ENCODE measurements around the gene SDR9C7.
"Not testable (repeated sequence)": the region's sequence is repeated elsewhere in the genome, so short reads cannot be mapped to it uniquely, and the experiment has no call there.

SDR9C7 gene

GRCh38 chr12:56978397-56979138 is 44.4 kb upstream of the SDR9C7 start:
- TF ChIP-seq MAX (IDR thresholded peaks at IDR 0.05; ENCODE audit: low read depth, low read length) = no peak
- no peak for TF ChIP-seq POLR2A (IDR thresholded peaks at IDR 0.05; ENCODE audit: extremely low read depth, insufficient read length)
- no peak for TF ChIP-seq CTCF (IDR thresholded peaks at IDR 0.05; ENCODE audit: low read depth, low read length)
- TF ChIP-seq MYC (IDR thresholded peaks at IDR 0.05; ENCODE audit: low read depth, low read length) = no peak
- no peak for DNase-seq (ENCODE audit: low read depth)
- no peak overlapping the region for H3K4me3 ChIP-seq (ENCODE audit: low read depth, low read length)

GRCh38 chr12:56977361-56977760 is 43.2 kb upstream of the SDR9C7 start:
- H3K4me3 ChIP-seq (ENCODE audit: low read depth, low read length); DNase-seq (ENCODE audit: low read depth): not testable (repeated sequence)

GRCh38 chr12:56974224-56974623 is 40.0 kb upstream of the SDR9C7 start:
- H3K4me3 ChIP-seq (ENCODE audit: low read depth, low read length); DNase-seq (ENCODE audit: low read depth): not testable (repeated sequence)

GRCh38 chr12:56968910-56969309 is 34.7 kb upstream of the SDR9C7 start:
- not testable (repeated sequence) for DNase-seq (ENCODE audit: low read depth); H3K4me3 ChIP-seq (ENCODE audit: low read depth, low read length)

- H3K4me3 ChIP-seq (ENCODE audit: low read depth, low read length); DNase-seq (ENCODE audit: low read depth): not testable (repeated sequence)
These were observed 31.9 kb upstream of the SDR9C7 start for GRCh38 chr12:56965997-56966642.

- not testable (repeated sequence) for H3K4me3 ChIP-seq (ENCODE audit: low read depth, low read length); DNase-seq (ENCODE audit: low read depth)
These were observed 30.9 kb upstream of the SDR9C7 start for GRCh38 chr12:56965124-56965523.

- not testable (repeated sequence) for H3K4me3 ChIP-seq (ENCODE audit: low read depth, low read length); DNase-seq (ENCODE audit: low read depth)
These were observed 29.3 kb upstream of the SDR9C7 start for GRCh38 chr12:56963557-56963956.

GRCh38 chr12:56962247-56962646 is 28.0 kb upstream of the SDR9C7 start:
- not testable (repeated sequence) for DNase-seq (ENCODE audit: low read depth); H3K4me3 ChIP-seq (ENCODE audit: low read depth, low read length)

GRCh38 chr12:56958422-56958821 is 24.2 kb upstream of the SDR9C7 start:
- no peak overlapping the region for H3K4me3 ChIP-seq (ENCODE audit: low read depth, low read length)
- TF ChIP-seq MAX (IDR thresholded peaks at IDR 0.05; ENCODE audit: low read depth, low read length) = no peak
- DNase-seq (ENCODE audit: low read depth) = no peak

GRCh38 chr12:56957229-56958052 is 23.2 kb upstream of the SDR9C7 start, which contains the start of gene RDH16:
Gene RDH16 (minus strand): TSS chr12:56957608. CDS start chr12:56957462, 146 bp downstream.
- DNase-seq (ENCODE audit: low read depth) = no peak
- no peak within 1 kb of the TSS for H3K4me3 ChIP-seq (ENCODE audit: low read depth, low read length)
- TF ChIP-seq CTCF (IDR thresholded peaks at IDR 0.05; ENCODE audit: low read depth, low read length) (no peak), MAX (IDR thresholded peaks at IDR 0.05; ENCODE audit: low read depth, low read length) (no peak), MYC (IDR thresholded peaks at IDR 0.05; ENCODE audit: low read depth, low read length) (no peak), POLR2A (IDR thresholded peaks at IDR 0.05; ENCODE audit: extremely low read depth, insufficient read length) (no peak)
